ENCODE results near the gene SEMA3B.
"Not testable (repeated sequence)": the region's sequence is repeated elsewhere in the genome, so short reads cannot be mapped to it uniquely, and the experiment has no call there.

DNA sequence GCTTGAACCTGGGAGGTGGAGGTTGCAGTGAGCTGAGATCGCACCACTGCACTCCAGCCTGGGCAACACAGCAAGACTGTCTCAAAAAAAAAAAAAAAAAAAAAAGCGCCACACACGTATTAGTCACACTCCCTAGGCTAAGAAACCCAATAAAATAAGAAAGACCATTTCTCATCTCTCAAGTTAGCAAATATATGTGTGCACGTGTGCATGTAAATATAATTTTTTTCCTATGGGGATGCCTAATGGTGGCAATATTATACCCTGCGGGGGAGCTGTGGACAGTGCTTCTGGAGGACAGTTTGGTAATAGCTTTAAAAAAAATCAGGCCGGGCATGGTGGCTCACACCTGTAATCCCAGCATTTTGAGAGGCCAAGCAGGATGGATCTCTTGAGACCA lies 15.2 kb downstream of the SEMA3B start:
- TF ChIP-seq, protein P1, sequence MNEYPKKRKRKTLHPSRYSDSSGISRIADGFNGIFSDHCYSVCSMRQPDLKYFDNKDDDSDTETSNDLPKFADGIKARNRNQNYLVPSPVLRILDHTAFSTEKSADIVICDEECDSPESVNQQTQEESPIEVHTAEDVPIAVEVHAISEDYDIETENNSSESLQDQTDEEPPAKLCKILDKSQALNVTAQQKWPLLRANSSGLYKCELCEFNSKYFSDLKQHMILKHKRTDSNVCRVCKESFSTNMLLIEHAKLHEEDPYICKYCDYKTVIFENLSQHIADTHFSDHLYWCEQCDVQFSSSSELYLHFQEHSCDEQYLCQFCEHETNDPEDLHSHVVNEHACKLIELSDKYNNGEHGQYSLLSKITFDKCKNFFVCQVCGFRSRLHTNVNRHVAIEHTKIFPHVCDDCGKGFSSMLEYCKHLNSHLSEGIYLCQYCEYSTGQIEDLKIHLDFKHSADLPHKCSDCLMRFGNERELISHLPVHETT (CRISPR knock-in tag; conservative IDR thresholded peaks at IDR 0.05 in 1 of 2, IDR thresholded peaks at IDR 0.05 in 1 of 2): not testable (repeated sequence)
- not testable (repeated sequence) for TF ChIP-seq SREBF1 (IDR thresholded peaks at IDR 0.05; ENCODE audit: borderline replicate concordance, low read depth, low read length); MAX (CRISPR knock-in tag; IDR thresholded peaks at IDR 0.05); ZNF445 (CRISPR knock-in tag; IDR thresholded peaks at IDR 0.05; ENCODE audit: low read depth); HNRNPL (IDR thresholded peaks at IDR 0.05; ENCODE audit: low read depth, low read length); NFRKB (IDR thresholded peaks at IDR 0.05; ENCODE audit: low read depth); RBM14 (IDR thresholded peaks at IDR 0.05; ENCODE audit: borderline replicate concordance, insufficient read depth, low read depth, low read length); ZZZ3 (IDR thresholded peaks at IDR 0.05)
- TF ChIP-seq, protein P2, sequence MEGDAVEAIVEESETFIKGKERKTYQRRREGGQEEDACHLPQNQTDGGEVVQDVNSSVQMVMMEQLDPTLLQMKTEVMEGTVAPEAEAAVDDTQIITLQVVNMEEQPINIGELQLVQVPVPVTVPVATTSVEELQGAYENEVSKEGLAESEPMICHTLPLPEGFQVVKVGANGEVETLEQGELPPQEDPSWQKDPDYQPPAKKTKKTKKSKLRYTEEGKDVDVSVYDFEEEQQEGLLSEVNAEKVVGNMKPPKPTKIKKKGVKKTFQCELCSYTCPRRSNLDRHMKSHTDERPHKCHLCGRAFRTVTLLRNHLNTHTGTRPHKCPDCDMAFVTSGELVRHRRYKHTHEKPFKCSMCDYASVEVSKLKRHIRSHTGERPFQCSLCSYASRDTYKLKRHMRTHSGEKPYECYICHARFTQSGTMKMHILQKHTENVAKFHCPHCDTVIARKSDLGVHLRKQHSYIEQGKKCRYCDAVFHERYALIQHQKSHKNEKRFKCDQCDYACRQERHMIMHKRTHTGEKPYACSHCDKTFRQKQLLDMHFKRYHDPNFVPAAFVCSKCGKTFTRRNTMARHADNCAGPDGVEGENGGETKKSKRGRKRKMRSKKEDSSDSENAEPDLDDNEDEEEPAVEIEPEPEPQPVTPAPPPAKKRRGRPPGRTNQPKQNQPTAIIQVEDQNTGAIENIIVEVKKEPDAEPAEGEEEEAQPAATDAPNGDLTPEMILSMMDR (IDR thresholded peaks at IDR 0.05 in 2 of 3, conservative IDR thresholded peaks at IDR 0.05 in 1 of 3; ENCODE audit: insufficient read depth in 2 of 3, low read depth in 1 of 3, low read length in 3 of 3): not testable (repeated sequence)
- TF ChIP-seq, protein P3, sequence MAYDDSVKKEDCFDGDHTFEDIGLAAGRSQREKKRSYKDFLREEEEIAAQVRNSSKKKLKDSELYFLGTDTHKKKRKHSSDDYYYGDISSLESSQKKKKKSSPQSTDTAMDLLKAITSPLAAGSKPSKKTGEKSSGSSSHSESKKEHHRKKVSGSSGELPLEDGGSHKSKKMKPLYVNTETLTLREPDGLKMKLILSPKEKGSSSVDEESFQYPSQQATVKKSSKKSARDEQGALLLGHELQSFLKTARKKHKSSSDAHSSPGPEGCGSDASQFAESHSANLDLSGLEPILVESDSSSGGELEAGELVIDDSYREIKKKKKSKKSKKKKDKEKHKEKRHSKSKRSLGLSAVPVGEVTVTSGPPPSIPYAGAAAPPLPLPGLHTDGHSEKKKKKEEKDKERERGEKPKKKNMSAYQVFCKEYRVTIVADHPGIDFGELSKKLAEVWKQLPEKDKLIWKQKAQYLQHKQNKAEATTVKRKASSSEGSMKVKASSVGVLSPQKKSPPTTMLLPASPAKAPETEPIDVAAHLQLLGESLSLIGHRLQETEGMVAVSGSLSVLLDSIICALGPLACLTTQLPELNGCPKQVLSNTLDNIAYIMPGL (CRISPR knock-in tag; IDR thresholded peaks at IDR 0.05): not testable (repeated sequence)
